Mucosa of gallbladder (tissue), 1 donor: ENCODE results near the gene RALGDS. TPM values are rescaled to one million over a fixed set of nuclear protein-coding genes. Genes with fewer than 3 reads are reported as not detected.

Experiments
- DNase-seq: peaks from one replicate; pipeline ENCODE4 v3.0.0-alpha.2; 2020; ENCODE audit warnings: low spot score
- total RNA-seq: library from RNA; stranded (reverse); gene quantifications from one replicate; pipeline ENCODE4 v1.2.1, GENCODE V29; 2021
- donor health status: DM: no; HTN: no; CAD: no.

RALGDS gene
- total RNA-seq, 1 donor from 2014 or later: 50.7 TPM

- DNase-seq: no peak
Measured at GRCh38 chr9:133119103-133119845, 1.8 kb downstream of the RALGDS start.

- no peak for DNase-seq
Measured at GRCh38 chr9:133118568-133118967, 2.5 kb downstream of the RALGDS start.

- no peak for DNase-seq
Measured at GRCh38 chr9:133118179-133118520, 2.9 kb downstream of the RALGDS start.

GRCh38 chr9:133117271-133118178 lies 3.5 kb downstream of the RALGDS start:
- peak; percentile 65 for DNase-seq

- DNase-seq: no peak
Measured at GRCh38 chr9:133116346-133117231, 4.5 kb downstream of the RALGDS start.

GRCh38 chr9:133115604-133116345 lies 5.3 kb downstream of the RALGDS start:
- no peak for DNase-seq

- no peak for DNase-seq
Measured at GRCh38 chr9:133114886-133115603, 6.0 kb downstream of the RALGDS start.

- no peak for DNase-seq
Measured at GRCh38 chr9:133113949-133114885, 6.8 kb downstream of the RALGDS start.

GRCh38 chr9:133113163-133113948 lies 7.7 kb downstream of the RALGDS start:
- DNase-seq: peak; percentile 71

- DNase-seq: peak; percentile 62
Measured at GRCh38 chr9:133112663-133113026, 8.4 kb downstream of the RALGDS start.

- no peak for DNase-seq
Measured at GRCh38 chr9:133111808-133112662, 9.0 kb downstream of the RALGDS start.

GRCh38 chr9:133109931-133110650 lies 10.9 kb downstream of the RALGDS start:
- DNase-seq: no peak

GRCh38 chr9:133108794-133109641 lies 12.0 kb downstream of the RALGDS start:
- no peak for DNase-seq

- no peak for DNase-seq
Measured at GRCh38 chr9:133107961-133108793, 12.9 kb downstream of the RALGDS start.

GRCh38 chr9:133107245-133107722 lies 13.8 kb downstream of the RALGDS start:
- DNase-seq: no peak
